OCI-LY1 (cell line): ENCODE data around the gene MRPS6.

ENCODE experiments used
- H2AFZ ChIP-seq: fragments of 200-600 bp; sonication (generic), shearing (Covaris generic); 2 replicates; pipeline ENCODE4 v1.6.0; 2014; ENCODE audit warnings: antibody characterized with exemption, mild to moderate bottlenecking, low read length
- H3F3A ChIP-seq: fragments of 200-600 bp; sonication (generic), shearing (Covaris generic); 2 replicates; pipeline ENCODE4 v1.6.0; 2014; ENCODE audit warnings: mild to moderate bottlenecking, antibody characterized with exemption, low read length, moderate library complexity; ENCODE audit not compliant: insufficient read depth
- H3K27ac ChIP-seq: fragments of 200-600 bp; sonication (generic); 2 replicates; pipeline ENCODE4 v1.5.1; 2014; ENCODE audit warnings: low read length, mixed run types, mild to moderate bottlenecking, low read depth; ENCODE audit not compliant: poor library complexity, severe bottlenecking
- H3K27me3 ChIP-seq: fragments of 200-600 bp; sonication (generic); 2 replicates; pipeline ENCODE4 v1.6.0; 2014; ENCODE audit warnings: antibody characterized with exemption, mild to moderate bottlenecking, low read length, moderate library complexity; ENCODE audit not compliant: insufficient read depth
- H3K36me3 ChIP-seq: fragments of 200-600 bp; sonication (generic); 2 replicates; pipeline ENCODE4 v1.6.1; 2014; ENCODE audit warnings: mild to moderate bottlenecking, antibody characterized with exemption, low read length, moderate library complexity, mixed read lengths; ENCODE audit not compliant: insufficient read depth
- H3K4me1 ChIP-seq: fragments of 200-600 bp; sonication (generic); 2 replicates; pipeline ENCODE4 v1.5.1; 2014; ENCODE audit warnings: mild to moderate bottlenecking, low read length, moderate library complexity; ENCODE audit not compliant: insufficient read depth, severe bottlenecking
- H3K4me2 ChIP-seq: fragments of 200-600 bp; sonication (generic), shearing (Covaris generic); 2 replicates; pipeline ENCODE4 v1.6.1; 2014; ENCODE audit warnings: low read length
- H3K4me3 ChIP-seq: fragments of 200-600 bp; sonication (generic); 2 replicates; pipeline ENCODE4 v1.5.1; 2014; ENCODE audit warnings: low read length, low read depth, mild to moderate bottlenecking, mixed read lengths; ENCODE audit not compliant: poor library complexity, severe bottlenecking
- H3K79me2 ChIP-seq: fragments of 200-600 bp; shearing (Covaris generic); 2 replicates; pipeline ENCODE4 v1.6.1; 2016; ENCODE audit warnings: mixed run types, low read length, mixed read lengths; ENCODE audit not compliant: insufficient read depth
- H3K9ac ChIP-seq: fragments of 200-600 bp; sonication (generic), shearing (Covaris generic); 2 replicates; pipeline ENCODE4 v1.6.1; 2014; ENCODE audit warnings: mild to moderate bottlenecking, low read length, mixed read lengths
- H3K9me2 ChIP-seq: fragments of 200-600 bp; sonication (generic), shearing (Covaris generic); 2 replicates; pipeline ENCODE4 v1.6.1; 2014; ENCODE audit warnings: low read depth, mild to moderate bottlenecking, low read length, mixed read lengths
- H3K9me3 ChIP-seq: fragments of 200-600 bp; shearing (Covaris generic); 2 replicates; pipeline ENCODE4 v1.6.1; 2014; ENCODE audit warnings: low read length, mixed read lengths
- H4K20me1 ChIP-seq: fragments of 200-600 bp; sonication (generic), shearing (Covaris generic); 2 replicates; pipeline ENCODE4 v1.6.0; 2016; ENCODE audit warnings: mild to moderate bottlenecking, low read length; ENCODE audit not compliant: insufficient read depth
- CTCF ChIP-seq: fragments of 200-600 bp; sonication (generic), shearing (Covaris generic); IDR thresholded peaks from 2 replicates; pipeline ENCODE4 v1.5.1; 2017; ENCODE audit warnings: mild to moderate bottlenecking, antibody characterized with exemption, low read length, moderate library complexity, mixed read lengths
- EZH2 ChIP-seq: fragments of 200-600 bp; sonication (generic), shearing (Covaris generic); IDR thresholded peaks from 2 replicates; pipeline ENCODE4 v1.8.0; 2017; ENCODE audit warnings: borderline replicate concordance, mixed run types, mild to moderate bottlenecking, antibody characterized with exemption, low read length, moderate library complexity, mixed read lengths

The MRPS6 gene

GRCh38 chr21:34083357-34083756, 10.0 kb downstream of the MRPS6 start:
- Histone ChIP-seq H3K4me1 (peaks cover 48% of the 10 kb centered on the region), H4K20me1 (no peaks in the 10 kb centered on the region), H3F3A (no peaks in the 10 kb centered on the region), H3K36me3 (peaks cover 88% of the 10 kb centered on the region), H3K27ac (no peak overlapping the region), H3K9ac (no peak overlapping the region), H3K4me3 (no peak overlapping the region), H3K4me2 (no peak overlapping the region), H2AFZ (no peak overlapping the region), H3K79me2 (peaks cover 99% of the 10 kb centered on the region), H3K9me2 (no peaks in the 10 kb centered on the region), H3K27me3 (no peaks in the 10 kb centered on the region), H3K9me3 (no peaks in the 10 kb centered on the region)
- TF ChIP-seq EZH2 (no peak), CTCF (no peak)

- Histone ChIP-seq H3F3A (no peaks in the 10 kb centered on the region), H3K4me2 (no peak overlapping the region), H3K27me3 (no peaks in the 10 kb centered on the region), H3K36me3 (peaks cover 74% of the 10 kb centered on the region), H3K9me2 (no peaks in the 10 kb centered on the region), H3K4me3 (no peak overlapping the region), H2AFZ (no peak overlapping the region), H3K79me2 (peaks cover 100% of the 10 kb centered on the region), H3K9me3 (no peaks in the 10 kb centered on the region), H3K9ac (no peak overlapping the region), H3K27ac (no peak overlapping the region), H4K20me1 (no peaks in the 10 kb centered on the region), H3K4me1 (peaks cover 46% of the 10 kb centered on the region)
- no peak for TF ChIP-seq CTCF
- no peak for TF ChIP-seq EZH2
Measured at GRCh38 chr21:34085129-34085528, 11.8 kb downstream of the MRPS6 start.

GRCh38 chr21:34086887-34087306, 13.5 kb downstream of the MRPS6 start:
- H3K9me3 ChIP-seq, result no peaks in the 10 kb centered on the region
- no peak overlapping the region for H3K27ac ChIP-seq
- no peak for TF ChIP-seq CTCF
- no peak for TF ChIP-seq EZH2
- peaks cover 100% of the 10 kb centered on the region for H3K79me2 ChIP-seq
- no peaks in the 10 kb centered on the region for H3K9me2 ChIP-seq
- H3K36me3 ChIP-seq, result peaks cover 59% of the 10 kb centered on the region
- peaks cover 45% of the 10 kb centered on the region for H3K4me1 ChIP-seq
- H3F3A ChIP-seq, result no peaks in the 10 kb centered on the region
- H3K9ac ChIP-seq, result no peak overlapping the region
- H2AFZ ChIP-seq, result no peak overlapping the region
- no peak overlapping the region for H3K4me3 ChIP-seq
- H4K20me1 ChIP-seq, result no peaks in the 10 kb centered on the region
- H3K4me2 ChIP-seq, result no peak overlapping the region
- no peaks in the 10 kb centered on the region for H3K27me3 ChIP-seq
